Uterus (tissue), 4 donors: ENCODE results near the gene TAMALIN. TPM values are rescaled to one million over a fixed set of nuclear protein-coding genes. Genes with fewer than 3 reads are reported as not detected.

Experiments used
- DNase-seq, 2 donors: peaks; one replicate each; pipeline ENCODE4 v3.0.0-alpha.2; 2019 to 2020
- H3K27ac ChIP-seq, 2 donors: fragments of 200-600 bp; sonication (generic); 1 replicate in 1 of 2; 2 replicates in 1 of 2; pipeline ENCODE4 v1.5.1; 2016 to 2018
- H3K27me3 ChIP-seq, 2 donors: fragments of 200-600 bp; sonication (generic); one replicate each; pipeline ENCODE4 v1.5.1; 2018 to 2019; ENCODE audit warnings: control low read depth in 1 of 2
- H3K36me3 ChIP-seq, 2 donors: fragments of 200-600 bp; sonication (generic); one replicate each; pipeline ENCODE4 v1.5.1; 2019; ENCODE audit warnings: control low read depth in 1 of 2
- H3K4me1 ChIP-seq, 2 donors: fragments of 200-600 bp; sonication (generic); one replicate each; pipeline ENCODE4 v1.5.1; 2018 to 2019; ENCODE audit warnings: control low read depth in 1 of 2
- H3K4me3 ChIP-seq, 2 donors: fragments of 200-600 bp; sonication (generic); 1 replicate in 1 of 2; 2 replicates in 1 of 2; pipeline ENCODE4 v1.5.1; 2018 to 2019; ENCODE audit warnings: mild to moderate bottlenecking in 1 of 2
- H3K9me3 ChIP-seq, 2 donors: fragments of 200-600 bp; sonication (generic); one replicate each; pipeline ENCODE4 v1.5.1; 2019; ENCODE audit warnings: control low read depth in 1 of 2
- POLR2A ChIP-seq, 2 donors: fragments of 450-650 bp; IDR thresholded peaks; one replicate each; pipeline ENCODE4 v1.6.1; 2016; ENCODE audit warnings: antibody characterized with exemption in 2 of 2, mild to moderate bottlenecking in 1 of 2, moderate library complexity in 1 of 2
- intact Hi-C: fragments of 100-400 bp; cut with DNase I; formaldehyde crosslinking; loops from one replicate; pipeline ENCODE4 v1.15.1; 2023; ENCODE audit warnings: low total_unique reads
- small RNA-seq: library from RNA; depleted of rRNA; stranded (forward); fragments of <200 nt; gene quantifications from one replicate; pipeline ENCODE3, GENCODE V24; 2016
- total RNA-seq, 4 donors: library from RNA; depleted of rRNA in 3 of 4; stranded (reverse); fragments of >200 nt in 3 of 4; gene quantifications; one replicate each; pipeline versions ENCODE4 v1.1.0 to v1.2.4, GENCODE V29; 2014 to 2023
- TF ChIP-seq, protein P1 (sequence below), 4 experiments: fragments of 200-600 bp in 2 of 4; fragments of 450-650 bp in 2 of 4; sonication (generic) in 2 of 4; IDR thresholded peaks; one replicate each; pipeline ENCODE4 v1.5.1; 2016 to 2019; ENCODE audit warnings: antibody characterized with exemption in 4 of 4, mild to moderate bottlenecking in 2 of 4, moderate library complexity in 1 of 4
- donor health status: DM: yes; HTN: yes; CAD: no.

The TAMALIN gene
- total RNA-seq, 4 donors from 2014 or later: 6.4 to 153 (median 42.1) TPM

DNA sequence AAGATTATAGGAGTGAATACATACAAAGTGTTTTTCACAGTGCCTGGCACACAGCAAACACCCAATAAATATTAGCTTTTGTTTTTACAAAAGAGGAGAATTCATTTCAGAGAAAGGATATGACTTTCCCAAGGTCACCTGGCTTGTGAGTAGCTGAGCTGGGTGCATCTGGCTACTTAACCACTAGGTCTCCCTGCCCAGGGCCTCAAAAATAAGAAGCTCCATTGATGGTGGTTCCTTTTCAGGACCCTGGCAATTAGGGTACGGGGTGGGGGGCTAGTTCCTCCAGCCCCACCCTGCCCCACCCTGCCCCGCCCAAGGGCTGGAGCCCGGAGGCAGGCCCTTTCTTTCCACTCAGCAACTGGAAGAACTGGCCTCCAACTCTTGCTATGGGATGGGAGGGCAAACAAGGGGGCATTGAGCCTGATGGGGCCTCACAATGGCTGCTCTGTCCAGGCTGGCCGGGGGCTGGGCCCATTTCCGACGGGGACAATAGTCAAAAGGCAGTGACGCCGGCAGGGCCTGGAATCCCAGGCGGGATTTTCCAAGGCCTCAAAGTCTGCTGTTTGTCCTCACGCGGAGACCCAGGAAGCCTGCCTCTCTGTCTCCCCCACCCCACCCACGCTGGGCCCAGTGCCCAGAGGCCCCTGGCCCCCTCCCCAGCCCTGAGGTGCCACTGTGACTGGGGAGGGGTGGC lies 54.9 kb downstream of the TAMALIN start:
- H3K27ac ChIP-seq: peak overlapping the region in 1 of 2 donors; percentile 66

DNA sequence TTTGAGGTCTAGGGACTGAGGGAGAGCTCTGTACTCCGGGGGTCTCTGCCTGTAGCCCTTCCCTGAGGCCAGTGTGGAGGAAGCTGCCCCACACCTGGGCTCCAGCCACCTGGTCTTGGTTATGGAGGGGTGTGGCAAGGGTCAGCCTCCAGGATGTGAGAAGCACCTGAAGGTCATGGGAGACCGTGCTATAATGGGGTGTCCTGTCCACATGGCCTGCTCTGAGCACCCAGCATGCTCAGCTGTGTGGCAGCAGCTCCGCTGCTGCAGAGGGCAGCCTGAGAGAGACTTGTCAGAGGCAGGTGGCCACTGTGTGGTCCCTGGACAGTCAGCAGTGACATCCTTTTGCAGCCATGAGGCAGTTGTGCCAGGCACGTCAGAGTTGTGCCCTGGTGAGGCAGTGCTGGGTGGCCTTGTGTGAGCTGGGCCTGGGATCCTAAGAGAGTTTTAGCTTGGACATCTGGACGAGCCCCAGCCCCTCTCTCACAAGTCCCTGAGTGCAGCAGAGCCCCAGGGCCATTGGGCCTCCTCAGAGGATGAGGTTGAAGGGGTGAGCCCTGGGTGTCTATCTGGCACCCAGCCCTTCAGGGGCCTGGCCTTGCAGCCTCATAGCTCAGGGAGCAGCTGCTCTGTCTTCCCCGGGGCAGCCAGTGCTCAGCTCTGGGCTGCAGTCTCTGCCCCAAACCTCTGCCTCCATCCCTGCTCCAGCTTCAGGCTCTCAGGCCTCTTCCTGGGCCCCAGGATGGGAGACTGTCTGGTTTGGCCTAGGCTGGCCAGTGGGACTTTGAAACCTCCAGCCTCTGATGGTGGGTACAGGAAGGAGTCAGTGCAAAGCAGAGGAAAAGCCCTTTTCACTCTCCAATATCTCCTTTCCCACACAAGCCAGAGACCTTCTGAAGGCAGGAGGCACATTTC lies 55.7 kb downstream of the TAMALIN start:
- H3K4me3 ChIP-seq: no peak overlapping the region
- no peaks in the 10 kb centered on the region for H3K4me1 ChIP-seq
- peak overlapping the region; percentile 66 to 73 for H3K27ac ChIP-seq
- TF ChIP-seq, protein P1, sequence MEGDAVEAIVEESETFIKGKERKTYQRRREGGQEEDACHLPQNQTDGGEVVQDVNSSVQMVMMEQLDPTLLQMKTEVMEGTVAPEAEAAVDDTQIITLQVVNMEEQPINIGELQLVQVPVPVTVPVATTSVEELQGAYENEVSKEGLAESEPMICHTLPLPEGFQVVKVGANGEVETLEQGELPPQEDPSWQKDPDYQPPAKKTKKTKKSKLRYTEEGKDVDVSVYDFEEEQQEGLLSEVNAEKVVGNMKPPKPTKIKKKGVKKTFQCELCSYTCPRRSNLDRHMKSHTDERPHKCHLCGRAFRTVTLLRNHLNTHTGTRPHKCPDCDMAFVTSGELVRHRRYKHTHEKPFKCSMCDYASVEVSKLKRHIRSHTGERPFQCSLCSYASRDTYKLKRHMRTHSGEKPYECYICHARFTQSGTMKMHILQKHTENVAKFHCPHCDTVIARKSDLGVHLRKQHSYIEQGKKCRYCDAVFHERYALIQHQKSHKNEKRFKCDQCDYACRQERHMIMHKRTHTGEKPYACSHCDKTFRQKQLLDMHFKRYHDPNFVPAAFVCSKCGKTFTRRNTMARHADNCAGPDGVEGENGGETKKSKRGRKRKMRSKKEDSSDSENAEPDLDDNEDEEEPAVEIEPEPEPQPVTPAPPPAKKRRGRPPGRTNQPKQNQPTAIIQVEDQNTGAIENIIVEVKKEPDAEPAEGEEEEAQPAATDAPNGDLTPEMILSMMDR (IDR thresholded peaks at IDR 0.05): no peak
- no peak for TF ChIP-seq POLR2A (IDR thresholded peaks at IDR 0.05)
- H3K27me3 ChIP-seq: no peaks in the 10 kb centered on the region
- DNase-seq: no peak
- no peaks in the 10 kb centered on the region for H3K36me3 ChIP-seq
- H3K9me3 ChIP-seq: no peaks in the 10 kb centered on the region
- intact Hi-C loops: no loop called here

More for the DNA sequence above, 54.9 kb downstream of the TAMALIN start:
- no peaks in the 10 kb centered on the region for H3K27me3 ChIP-seq
- H3K4me3 ChIP-seq: no peak overlapping the region
- TF ChIP-seq, protein P1 (IDR thresholded peaks at IDR 0.05): no peak
- TF ChIP-seq POLR2A (IDR thresholded peaks at IDR 0.05): no peak
- DNase-seq: no peak
- H3K9me3 ChIP-seq: no peaks in the 10 kb centered on the region
- intact Hi-C loops: no loop called here
- H3K4me1 ChIP-seq: no peaks in the 10 kb centered on the region
- no peaks in the 10 kb centered on the region for H3K36me3 ChIP-seq

DNA sequence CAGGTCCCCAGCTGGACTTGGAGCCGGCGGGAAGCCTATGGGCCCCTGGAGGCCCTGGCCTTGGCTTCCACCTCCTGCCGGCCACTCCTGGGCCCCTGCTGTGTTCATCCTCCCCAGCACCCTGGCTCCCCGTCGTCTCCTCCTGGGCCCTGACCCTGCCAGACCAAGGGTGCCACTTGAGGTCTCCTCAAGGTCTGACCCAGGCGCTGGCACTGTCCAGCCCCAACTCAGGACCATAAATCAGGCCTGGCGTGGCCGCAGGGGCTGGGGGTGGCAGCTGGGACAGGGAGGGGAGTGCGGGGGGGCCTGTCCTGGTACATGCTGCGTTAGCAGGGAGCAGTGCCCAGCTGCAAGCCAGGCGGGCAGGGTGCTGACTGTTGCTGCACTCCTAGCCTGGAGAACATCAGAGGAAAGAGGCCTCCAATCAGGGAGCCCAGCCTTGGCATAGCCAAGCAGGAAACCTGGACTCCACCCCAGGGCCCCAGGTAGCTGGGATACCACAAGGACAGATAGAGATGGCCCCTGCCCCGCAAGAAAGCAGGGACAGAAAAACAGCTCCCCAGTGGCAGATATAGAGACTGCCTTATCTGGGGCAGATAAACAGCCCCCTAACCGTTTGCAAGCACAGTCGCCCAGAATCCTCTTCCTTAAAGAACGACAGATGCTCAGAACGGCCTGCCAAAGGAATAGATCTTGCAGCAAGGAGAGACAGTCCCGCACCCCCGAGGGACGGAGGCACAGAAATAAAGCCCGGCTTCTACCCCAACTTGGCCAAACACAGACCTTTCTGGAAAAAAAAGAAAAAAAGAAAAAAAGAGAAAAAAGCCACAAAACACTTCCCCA lies 56.6 kb downstream of the TAMALIN start:
- peak in 1 of 2 donors; percentile 37 for DNase-seq
- Histone ChIP-seq H3K27ac (peak overlapping the region; percentile 66 to 73), H3K4me3 (no peak overlapping the region), H3K4me1 (no peaks in the 10 kb centered on the region), H3K36me3 (no peaks in the 10 kb centered on the region), H3K27me3 (no peaks in the 10 kb centered on the region), H3K9me3 (no peaks in the 10 kb centered on the region)
- intact Hi-C loops: no loop called here
- TF ChIP-seq, protein P1 (IDR thresholded peaks at IDR 0.05): no peak
- no peak for TF ChIP-seq POLR2A (IDR thresholded peaks at IDR 0.05)

DNA sequence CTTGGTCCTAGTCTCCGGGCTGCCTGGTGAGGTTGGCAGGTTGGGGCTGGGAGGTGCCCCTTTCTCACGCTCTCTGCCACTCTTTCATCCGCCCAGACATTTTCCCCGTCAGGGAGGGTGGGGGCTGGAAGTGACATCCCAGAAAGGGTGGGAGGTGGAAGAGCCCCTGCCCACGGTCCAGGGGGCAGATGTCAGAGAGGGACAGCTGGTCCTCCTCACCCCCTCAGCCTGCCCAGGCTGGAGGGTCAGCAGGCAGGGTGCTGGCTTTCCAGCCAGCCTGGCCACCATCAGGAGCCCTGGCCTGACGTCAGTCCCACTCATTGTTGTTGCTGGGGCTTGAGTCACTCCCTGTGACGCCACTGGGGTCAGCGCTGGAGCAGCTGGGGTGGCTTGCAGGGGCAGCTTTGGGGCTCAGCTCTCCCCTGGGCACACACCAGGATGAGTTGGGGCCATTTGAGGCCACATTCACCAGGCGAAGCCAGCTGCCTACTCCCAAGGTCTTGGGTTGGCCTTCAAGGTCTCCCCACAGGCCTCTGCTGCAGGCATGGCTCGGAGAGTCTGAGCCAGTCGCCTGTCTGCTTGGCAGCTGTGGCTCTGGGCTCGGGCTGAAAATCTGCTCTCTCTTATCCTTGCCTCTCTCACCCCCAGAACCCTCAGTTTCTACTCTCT lies 57.4 kb downstream of the TAMALIN start:
- DNase-seq: peak in 1 of 2 donors; percentile 56
- Histone ChIP-seq H3K27ac (peak overlapping the region; percentile 66 to 73), H3K27me3 (no peaks in the 10 kb centered on the region), H3K4me1 (no peaks in the 10 kb centered on the region), H3K36me3 (no peaks in the 10 kb centered on the region), H3K9me3 (no peaks in the 10 kb centered on the region), H3K4me3 (no peak overlapping the region)
- TF ChIP-seq, protein P1 (IDR thresholded peaks at IDR 0.05): no peak
- TF ChIP-seq POLR2A (IDR thresholded peaks at IDR 0.05): no peak
- intact Hi-C loops: no loop called here

Small RNA genes within 50 kb of the gene (small RNA-seq; reads per million reads assigned to genes)
- not detected for gene RNU6-574P

Other genes starting within 250 kb of the TAMALIN start
- 1 to 10 TPM in 2 of 4 donors, not detected in 2; 1.7 to 2.7 TPM for gene FIGNL2, start 158.2 kb upstream of the TAMALIN start, total RNA-seq
- gene ANKRD33, start 118.8 kb upstream of the TAMALIN start, total RNA-seq: 1 to 10 TPM in 1 of 4 donors, under 1 TPM in 2, not detected in 1; 0.14 to 2.9 (median 0.27) TPM
- 100 to 1,000 TPM in 3 of 4 donors, 10 to 100 TPM in 1; 52.1 to 161 (median 127) TPM for gene ACVRL1, start 99.4 kb upstream of the TAMALIN start, total RNA-seq
- gene ACVR1B, start 55.2 kb upstream of the TAMALIN start, total RNA-seq: 10 to 100 TPM in 3 of 4 donors, 1 to 10 TPM in 1; 2.6 to 31.6 (median 14.4) TPM
- 100 to 1,000 TPM in 3 of 4 donors, 10 to 100 TPM in 1; 31.7 to 297 (median 135) TPM for gene NR4A1, start 44.5 kb downstream of the TAMALIN start, total RNA-seq
- gene ATG101, start 63.0 kb downstream of the TAMALIN start, total RNA-seq: 10 to 100 TPM; 28.3 to 42.1 (median 37.2) TPM
- not detected for gene SMIM41, start 72.8 kb downstream of the TAMALIN start, total RNA-seq
- 1 to 10 TPM in 1 of 4 donors, not detected in 3; 1.1 TPM for gene KRT80, start 185.1 kb downstream of the TAMALIN start, total RNA-seq
- 10 to 100 TPM in 1 of 4 donors, 1 to 10 TPM in 2, not detected in 1; 2.1 to 51.2 (median 5.1) TPM for gene KRT7, start 226.3 kb downstream of the TAMALIN start, total RNA-seq